Right lung (tissue), 5 donors: ENCODE data around the gene CFDP1. TPM values are rescaled to one million over a fixed set of nuclear protein-coding genes. Genes with fewer than 3 reads are reported as not detected.

Experiments
- DNase-seq, 2 donors: peaks; one replicate each; pipeline ENCODE4 v3.0.0-alpha.2; 2013
- polyA plus RNA-seq, 5 donors: library from polyadenylated mRNA; unstranded; fragments of 120-200 nt; gene quantifications; one replicate each; pipeline versions ENCODE4 v1.2.1 to v1.2.3, GENCODE V29; 2013; ENCODE audit warnings: inconsistent platforms in 1 of 5, low replicate concordance in 1 of 5; ENCODE audit not compliant: insufficient read length in 5 of 5, insufficient read depth in 1 of 5

CFDP1 gene
- polyA plus RNA-seq, 5 donors = 139 to 173 (median 147) TPM

- DNase-seq = no peak
These were observed 110.6 kb downstream of the CFDP1 start for GRCh38 chr16:75322740-75323139.

- no peak for DNase-seq
These were observed 112.9 kb downstream of the CFDP1 start for GRCh38 chr16:75320435-75320834.

GRCh38 chr16:75319513-75320411 lies 113.5 kb downstream of the CFDP1 start:
- DNase-seq = no peak

DNA sequence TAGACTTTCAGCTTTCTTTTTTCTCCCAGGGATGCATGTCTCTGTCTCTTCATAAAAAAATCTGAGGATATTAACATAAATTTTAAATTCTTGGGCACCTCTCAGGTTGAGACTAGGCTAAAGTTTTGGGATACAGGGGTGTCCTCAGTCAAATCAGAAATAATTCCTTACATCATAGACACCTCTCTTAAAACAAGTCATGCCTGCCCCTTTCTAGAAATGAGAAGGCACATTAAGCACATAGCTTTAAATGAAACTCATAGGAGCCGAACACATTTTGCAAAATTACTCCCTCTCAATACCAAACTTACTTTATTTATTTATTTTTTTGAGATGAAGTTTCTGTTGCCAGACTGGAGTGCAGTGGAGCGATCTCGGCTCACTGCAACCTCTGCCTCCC lies 114.6 kb downstream of the CFDP1 start:
- DNase-seq = no peak

- DNase-seq = no peak
These were observed 115.8 kb downstream of the CFDP1 start for GRCh38 chr16:75317532-75317931.

- no peak for DNase-seq
These were observed 116.2 kb downstream of the CFDP1 start for GRCh38 chr16:75317101-75317522.

DNA sequence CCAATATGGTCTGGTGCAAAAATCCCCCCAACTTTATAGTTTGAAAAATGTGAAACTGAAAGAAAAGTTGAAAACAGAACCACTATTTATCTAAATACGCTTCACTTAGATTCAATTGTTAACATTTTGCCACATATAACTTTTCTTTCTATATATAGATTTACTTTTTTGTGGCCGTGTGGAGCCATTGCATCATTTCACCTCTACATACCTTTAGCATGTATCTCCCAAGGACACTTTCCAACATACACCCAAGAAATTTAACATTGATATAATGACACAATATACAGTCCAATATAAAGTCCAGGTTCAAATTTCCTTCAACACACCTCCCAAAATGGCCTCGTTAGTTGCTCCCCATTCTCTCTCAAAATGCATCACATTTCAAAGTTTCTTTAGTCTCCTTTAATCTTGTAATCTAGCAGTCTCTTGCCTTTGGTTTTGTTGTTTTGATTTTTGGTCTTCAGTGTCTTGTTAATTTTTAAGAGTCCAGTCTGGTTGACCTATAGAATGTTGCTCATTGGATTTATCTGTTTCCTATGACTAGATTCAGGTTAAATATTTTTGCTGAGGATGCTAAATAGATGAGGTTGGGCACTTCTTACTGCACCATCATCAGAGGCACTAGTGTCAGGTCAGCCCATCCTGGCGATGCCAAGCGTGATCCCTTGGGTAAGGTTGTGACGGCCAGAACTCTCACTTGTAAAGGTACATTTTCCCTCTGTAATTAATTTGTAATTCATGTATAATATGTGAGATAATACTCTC lies 117.6 kb downstream of the CFDP1 start:
- DNase-seq = no peak

DNA sequence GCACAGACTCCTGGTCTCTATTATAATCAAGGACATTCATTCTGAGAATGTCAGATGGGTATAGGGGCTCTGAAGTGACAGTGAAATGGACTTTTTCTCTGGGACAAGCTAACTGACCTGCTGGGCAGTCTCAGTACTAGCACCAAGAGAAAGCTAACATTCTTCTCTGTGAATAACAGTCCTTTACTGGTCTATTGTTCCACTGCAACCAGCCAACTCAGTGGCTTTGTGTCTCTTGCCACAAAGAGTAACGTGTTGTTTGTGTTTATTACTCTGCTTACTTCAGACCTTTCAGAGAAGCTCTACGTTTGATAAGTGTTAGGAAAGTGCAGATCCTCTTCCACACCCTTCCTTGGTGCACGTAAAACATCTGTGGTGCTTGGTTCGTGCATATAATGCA lies 120.4 kb downstream of the CFDP1 start:
- no peak for DNase-seq

DNA sequence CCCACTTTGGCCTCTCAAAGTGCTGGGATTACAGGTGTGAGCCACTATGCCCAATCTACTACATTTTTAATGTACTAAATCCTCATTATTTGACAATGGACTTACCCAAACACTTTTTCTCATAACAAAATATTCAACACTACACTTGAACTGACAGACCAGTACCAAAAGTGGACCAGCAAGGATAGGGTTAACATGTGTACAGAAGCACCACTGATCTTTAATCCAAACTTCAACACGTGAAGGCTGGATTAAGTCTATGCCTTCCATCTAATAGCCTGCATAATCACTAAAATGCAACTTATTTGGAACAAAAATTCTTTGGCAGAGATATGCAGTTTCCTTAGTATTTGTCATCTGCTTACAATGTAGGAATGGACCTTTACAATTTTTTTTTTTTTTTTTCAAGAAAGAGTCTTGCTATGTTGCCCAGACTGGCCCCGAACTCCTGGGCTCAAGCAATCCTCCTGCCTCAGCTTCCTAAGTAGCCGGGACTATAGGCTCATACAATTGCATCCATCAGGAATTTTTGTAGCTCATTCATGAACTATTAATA lies 121.8 kb downstream of the CFDP1 start:
- DNase-seq = no peak

DNA sequence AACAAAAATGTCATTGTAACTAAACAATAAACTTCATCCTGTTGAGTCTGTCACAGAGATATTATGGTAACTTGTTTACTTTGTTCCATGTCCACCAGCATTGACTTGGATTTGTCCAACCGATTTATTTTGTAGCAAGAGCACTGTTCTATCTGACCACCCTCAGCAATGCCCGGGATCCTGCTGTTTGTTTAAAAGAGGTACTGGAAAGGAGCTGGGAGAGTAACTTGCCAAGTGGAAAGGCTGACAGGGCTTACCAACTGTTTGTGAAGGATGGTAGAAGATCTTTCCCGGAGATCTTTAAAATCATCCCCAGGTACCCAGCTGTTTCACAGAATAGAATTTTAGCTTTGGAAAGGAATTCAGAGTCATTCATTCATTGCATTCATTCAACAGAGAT lies 122.8 kb downstream of the CFDP1 start:
- no peak for DNase-seq

DNA sequence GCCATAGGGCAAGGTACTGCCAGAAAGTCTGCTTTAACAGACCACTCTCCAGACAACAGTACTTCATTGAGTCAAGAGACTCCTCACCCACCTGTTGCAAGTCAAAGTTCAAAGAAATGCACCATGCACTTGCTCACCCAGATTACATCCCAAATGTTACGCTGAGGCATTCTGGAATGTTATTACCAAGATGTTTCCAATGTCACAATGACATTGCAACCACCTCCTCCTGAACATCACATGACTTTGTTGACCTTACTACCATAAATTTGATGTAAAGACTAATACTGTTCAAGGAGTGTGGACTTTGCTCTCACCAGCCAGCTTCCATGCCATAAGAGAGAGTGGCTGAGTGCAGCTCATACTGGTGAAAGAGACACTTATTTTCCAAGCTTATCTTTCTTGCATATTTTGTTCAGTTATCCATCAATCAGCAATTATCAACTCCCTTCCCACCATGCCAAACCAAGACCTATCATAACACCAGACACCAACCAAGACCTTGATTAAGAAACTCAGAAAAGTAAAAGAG lies 123.3 kb downstream of the CFDP1 start:
- no peak for DNase-seq

DNA sequence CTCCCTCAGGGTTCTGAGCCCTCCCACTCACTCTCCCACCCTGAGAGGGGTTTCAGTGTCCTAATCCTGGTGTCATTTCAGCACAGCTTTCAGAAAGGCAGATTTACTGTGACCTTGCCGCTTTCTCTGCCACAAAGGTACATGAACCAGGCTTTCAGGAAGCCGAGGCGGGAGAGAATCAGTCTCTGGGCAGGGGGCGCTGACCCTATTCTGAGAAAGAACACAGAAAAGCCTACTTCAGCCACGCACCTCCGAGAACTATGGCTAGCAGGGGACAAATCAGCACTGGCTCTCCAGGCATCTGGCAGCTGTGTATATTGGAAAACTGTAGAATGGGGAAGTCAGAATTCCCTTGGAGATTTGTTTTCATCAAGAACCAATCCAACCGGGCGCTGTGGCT lies 124.1 kb downstream of the CFDP1 start:
- no peak for DNase-seq

DNA sequence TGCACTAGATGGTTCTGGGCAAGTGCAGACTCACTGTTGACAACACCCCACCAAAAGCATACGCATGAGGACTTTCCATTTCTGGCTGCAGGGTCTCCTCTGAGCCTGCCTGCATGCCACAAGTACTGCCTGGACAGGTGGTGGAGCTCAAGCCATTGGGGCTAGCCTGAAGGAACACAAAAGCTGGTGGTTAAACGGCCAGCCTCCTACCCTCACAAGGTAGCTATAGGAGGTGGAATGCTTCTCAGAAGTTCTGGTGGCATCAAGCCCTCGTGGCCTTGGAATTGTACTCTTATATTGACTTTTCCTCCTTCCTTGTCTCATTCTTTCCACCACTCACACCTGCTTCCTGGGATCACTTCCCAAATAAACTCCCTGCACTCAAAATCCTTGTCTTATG lies 125.3 kb downstream of the CFDP1 start:
- no peak for DNase-seq

DNA sequence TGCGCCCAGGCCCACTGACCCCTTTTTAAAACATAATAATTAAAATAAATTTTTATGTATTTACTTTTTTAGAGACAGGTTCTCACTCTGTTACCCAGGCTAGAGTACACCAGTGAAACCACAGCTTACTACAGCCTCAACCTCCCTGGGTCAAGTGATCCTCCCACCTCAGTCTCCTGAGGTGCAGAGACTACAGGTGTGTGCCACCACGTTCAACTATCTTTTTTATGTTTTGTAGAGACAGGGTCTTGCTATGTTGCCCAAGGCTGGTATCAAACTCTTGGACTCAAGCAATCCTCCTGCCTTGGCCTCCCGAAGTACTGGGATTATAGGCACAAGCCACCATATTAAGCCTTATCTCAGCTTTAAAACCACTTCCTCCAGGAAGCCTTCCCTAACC lies 125.8 kb downstream of the CFDP1 start:
- no peak for DNase-seq

DNA sequence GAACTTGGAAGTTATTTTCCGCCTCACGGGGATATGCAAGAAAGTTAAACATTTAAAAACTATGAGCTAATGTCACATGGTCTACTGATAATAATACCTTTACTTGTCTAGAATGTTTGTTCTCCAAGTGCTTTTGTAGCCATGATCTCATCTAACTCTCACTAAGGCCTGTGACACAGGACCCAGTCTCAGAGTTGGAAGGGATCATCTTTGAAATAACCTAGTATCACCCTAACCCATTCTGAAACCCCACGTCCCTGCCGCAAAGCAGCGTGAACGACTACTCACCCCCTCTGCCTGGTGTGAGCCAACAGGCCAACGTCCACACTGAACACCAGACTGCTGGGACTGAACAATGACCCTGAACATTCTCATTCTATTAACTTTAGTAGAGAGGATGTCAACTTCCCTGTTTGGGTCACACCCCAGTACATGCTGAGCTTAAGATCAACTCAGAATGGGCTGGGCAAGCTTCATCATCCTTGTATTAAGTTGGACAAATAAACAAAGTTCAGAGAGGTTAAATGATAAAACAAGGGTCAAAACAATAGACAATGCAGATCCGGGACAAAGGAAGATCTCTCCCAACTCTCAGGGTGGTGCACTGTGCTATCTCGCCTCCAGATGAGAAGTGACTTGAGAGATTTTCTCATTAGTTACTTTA lies 127.1 kb downstream of the CFDP1 start:
- DNase-seq = no peak

DNA sequence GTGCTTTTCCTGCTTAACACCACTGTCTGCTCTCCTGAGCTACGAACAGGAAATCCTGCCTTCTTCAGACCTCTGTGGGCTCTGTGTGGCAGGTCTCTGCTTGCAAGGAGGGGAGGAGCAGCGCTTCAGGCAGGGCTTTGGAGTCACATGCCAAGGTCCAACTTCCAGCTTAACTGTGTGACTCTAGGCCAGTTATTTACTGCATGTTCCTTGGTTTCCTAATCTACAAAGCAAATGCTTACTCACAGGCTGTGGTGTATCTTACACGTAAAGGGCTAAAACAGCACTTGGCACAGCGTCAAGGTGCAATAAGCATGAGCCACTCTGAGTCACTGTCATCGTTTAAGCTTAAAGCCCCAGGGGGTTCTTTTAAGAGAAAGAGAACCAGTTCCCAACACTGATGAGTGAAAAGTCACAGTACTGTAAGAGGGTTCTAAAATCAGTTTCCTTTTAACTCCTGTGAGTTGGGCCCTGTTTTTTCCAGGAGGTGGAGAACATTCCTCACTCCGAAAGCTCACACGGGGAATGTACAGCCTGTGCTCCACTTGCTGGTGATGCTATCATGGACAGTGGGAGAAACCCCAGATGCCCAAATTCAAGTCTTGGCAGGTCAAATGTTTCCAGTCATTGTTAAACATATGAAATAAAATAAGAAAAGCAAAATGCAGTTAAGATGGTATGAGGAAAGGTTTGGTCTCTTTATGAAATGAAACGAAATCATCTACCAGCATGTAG lies 127.8 kb downstream of the CFDP1 start:
- peak; percentile 48 to 66 for DNase-seq

DNA sequence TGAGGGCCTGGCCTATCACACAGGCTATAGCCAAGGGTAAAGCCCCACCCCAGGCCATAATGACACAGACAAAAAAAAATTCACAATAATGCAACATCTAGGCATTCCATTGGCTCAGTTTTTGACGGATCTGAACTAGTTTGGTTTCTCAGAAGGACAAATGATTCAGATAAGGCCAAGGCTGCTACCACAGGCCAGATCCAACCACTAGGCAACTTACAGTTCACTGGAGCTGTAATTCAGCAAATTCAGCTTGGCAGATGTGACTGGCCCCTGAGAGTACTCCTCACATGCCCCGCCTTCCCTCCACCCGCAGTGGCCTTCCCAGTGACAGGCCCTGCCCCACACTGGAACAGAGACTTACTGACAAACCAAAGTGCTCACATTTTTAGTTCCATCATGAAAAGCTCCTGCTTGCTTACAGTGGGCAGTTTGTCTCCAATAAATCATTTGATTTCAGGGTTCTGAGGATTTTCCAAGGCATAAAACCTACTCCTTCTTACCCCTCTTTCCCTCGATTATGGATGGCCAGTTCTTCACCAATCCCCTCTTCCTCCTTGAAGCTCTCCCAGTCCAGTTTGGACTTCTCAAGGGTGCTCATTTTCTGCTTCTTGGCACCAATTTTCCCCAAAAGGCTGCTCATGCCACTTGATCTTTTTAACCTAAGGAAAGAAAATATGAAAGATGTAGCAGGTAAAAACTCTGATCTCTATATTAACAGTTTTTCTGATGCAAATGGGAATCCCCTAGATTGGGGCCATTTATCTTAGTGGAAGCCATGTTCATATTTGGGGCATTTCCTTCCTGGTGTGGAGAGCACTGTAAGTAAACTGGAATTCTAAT lies 128.6 kb downstream of the CFDP1 start:
- no peak for DNase-seq

- DNase-seq = no peak
These were observed 131.5 kb downstream of the CFDP1 start for GRCh38 chr16:75301804-75302203.

DNA sequence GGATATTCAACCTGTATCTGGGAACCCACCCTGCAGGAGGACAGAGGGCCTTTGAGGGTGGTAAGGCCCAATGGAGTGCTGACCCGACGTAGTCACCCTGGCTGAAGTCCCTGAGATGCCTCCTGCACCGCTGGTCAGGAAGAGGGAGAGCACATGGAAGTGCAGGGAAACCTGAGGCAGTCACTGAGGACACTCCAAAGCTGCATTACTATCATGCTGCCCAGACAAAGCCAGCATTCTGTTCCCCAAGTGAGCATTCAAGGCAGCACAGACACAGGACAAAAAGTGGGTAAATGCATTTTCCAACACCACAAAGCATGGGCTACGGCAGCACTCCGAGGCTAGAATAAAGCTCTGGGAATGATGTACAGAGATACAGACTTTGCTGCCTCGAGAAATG lies 135.0 kb downstream of the CFDP1 start:
- no peak for DNase-seq

- DNase-seq = peak; percentile 39 to 52
These were observed 136.7 kb downstream of the CFDP1 start for GRCh38 chr16:75296606-75297005.
